C4-2B (cell line): ENCODE results near the gene KLC1.

Source experiments
- CTCF ChIP-seq: fragments of 450-650 bp; conservative IDR thresholded peaks from 2 replicates; pipeline ENCODE4 v1.5.1; 2017; ENCODE audit warnings: mild to moderate bottlenecking
- ZFX ChIP-seq: fragments of 450-650 bp; IDR thresholded peaks from 2 replicates; pipeline ENCODE4 v1.6.1; 2017

- TF ChIP-seq CTCF (no peak), ZFX (no peak)
Measured at GRCh38 chr14:103713304-103714062, 84.5 kb downstream of the KLC1 start.
